Measurements from ENCODE around the gene ITGB4. TPM values are rescaled to one million over a fixed set of nuclear protein-coding genes. Genes with fewer than 3 reads are reported as not detected.

The ITGB4 gene
- total RNA-seq, 1 donor from 2014 or later: 34.7 TPM

- Histone ChIP-seq H3K27ac (no peak overlapping the region), H3K27me3 (ENCODE audit: low read depth) (no peaks in the 10 kb centered on the region), H3K4me3 (no peak overlapping the region), H3K36me3 (peaks cover 49% of the 10 kb centered on the region), H3K9me3 (no peaks in the 10 kb centered on the region), H3K4me1 (peaks cover 13% of the 10 kb centered on the region)
- ATAC-seq (no peak), DNase-seq (no peak)
- intact Hi-C loops (cut with DNase I): no loop called here
- TF ChIP-seq, protein P1, sequence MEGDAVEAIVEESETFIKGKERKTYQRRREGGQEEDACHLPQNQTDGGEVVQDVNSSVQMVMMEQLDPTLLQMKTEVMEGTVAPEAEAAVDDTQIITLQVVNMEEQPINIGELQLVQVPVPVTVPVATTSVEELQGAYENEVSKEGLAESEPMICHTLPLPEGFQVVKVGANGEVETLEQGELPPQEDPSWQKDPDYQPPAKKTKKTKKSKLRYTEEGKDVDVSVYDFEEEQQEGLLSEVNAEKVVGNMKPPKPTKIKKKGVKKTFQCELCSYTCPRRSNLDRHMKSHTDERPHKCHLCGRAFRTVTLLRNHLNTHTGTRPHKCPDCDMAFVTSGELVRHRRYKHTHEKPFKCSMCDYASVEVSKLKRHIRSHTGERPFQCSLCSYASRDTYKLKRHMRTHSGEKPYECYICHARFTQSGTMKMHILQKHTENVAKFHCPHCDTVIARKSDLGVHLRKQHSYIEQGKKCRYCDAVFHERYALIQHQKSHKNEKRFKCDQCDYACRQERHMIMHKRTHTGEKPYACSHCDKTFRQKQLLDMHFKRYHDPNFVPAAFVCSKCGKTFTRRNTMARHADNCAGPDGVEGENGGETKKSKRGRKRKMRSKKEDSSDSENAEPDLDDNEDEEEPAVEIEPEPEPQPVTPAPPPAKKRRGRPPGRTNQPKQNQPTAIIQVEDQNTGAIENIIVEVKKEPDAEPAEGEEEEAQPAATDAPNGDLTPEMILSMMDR (IDR thresholded peaks at IDR 0.05): no peak
Observed at GRCh38 chr17:75755205-75755901, 34.1 kb downstream of the ITGB4 start.

- TF ChIP-seq, protein P1 (IDR thresholded peaks at IDR 0.05): no peak
- intact Hi-C loops (cut with DNase I): no loop called here
- peak in 1 of 2 donors; percentile 1 for ATAC-seq
Observed at GRCh38 chr17:75755990-75756389, 34.7 kb downstream of the ITGB4 start.

DNA sequence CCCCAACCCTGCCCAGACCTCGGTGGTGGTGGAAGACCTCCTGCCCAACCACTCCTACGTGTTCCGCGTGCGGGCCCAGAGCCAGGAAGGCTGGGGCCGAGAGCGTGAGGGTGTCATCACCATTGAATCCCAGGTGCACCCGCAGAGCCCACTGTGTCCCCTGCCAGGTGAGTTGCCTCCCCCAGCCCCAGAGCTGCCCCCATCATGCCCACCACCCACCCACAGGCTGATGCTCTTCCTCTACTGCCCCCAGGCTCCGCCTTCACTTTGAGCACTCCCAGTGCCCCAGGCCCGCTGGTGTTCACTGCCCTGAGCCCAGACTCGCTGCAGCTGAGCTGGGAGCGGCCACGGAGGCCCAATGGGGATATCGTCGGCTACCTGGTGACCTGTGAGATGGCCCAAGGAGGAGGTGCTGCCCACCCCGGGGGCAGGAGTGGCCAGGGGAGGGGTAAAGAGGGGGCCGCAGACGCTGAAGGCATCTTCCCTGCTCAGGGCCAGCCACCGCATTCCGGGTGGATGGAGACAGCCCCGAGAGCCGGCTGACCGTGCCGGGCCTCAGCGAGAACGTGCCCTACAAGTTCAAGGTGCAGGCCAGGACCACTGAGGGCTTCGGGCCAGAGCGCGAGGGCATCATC lies 35.3 kb downstream of the ITGB4 start:
- Histone ChIP-seq H3K27ac (no peak overlapping the region), H3K36me3 (peaks cover 39% of the 10 kb centered on the region), H3K4me1 (peaks cover 13% of the 10 kb centered on the region), H3K4me3 (no peak overlapping the region), H3K9me3 (no peaks in the 10 kb centered on the region), H3K27me3 (ENCODE audit: low read depth) (no peaks in the 10 kb centered on the region)
- TF ChIP-seq, protein P1 (IDR thresholded peaks at IDR 0.05): no peak
- ATAC-seq: no peak
- DNase-seq: no peak
- intact Hi-C loops (cut with DNase I): no loop called here

More at GRCh38 chr17:75755990-75756389, 34.7 kb downstream of the ITGB4 start:
- Histone ChIP-seq H3K4me3 (no peak overlapping the region), H3K36me3 (peaks cover 42% of the 10 kb centered on the region), H3K27ac (no peak overlapping the region), H3K4me1 (peaks cover 13% of the 10 kb centered on the region), H3K27me3 (ENCODE audit: low read depth) (no peaks in the 10 kb centered on the region), H3K9me3 (no peaks in the 10 kb centered on the region)
- no peak for DNase-seq

DNA sequence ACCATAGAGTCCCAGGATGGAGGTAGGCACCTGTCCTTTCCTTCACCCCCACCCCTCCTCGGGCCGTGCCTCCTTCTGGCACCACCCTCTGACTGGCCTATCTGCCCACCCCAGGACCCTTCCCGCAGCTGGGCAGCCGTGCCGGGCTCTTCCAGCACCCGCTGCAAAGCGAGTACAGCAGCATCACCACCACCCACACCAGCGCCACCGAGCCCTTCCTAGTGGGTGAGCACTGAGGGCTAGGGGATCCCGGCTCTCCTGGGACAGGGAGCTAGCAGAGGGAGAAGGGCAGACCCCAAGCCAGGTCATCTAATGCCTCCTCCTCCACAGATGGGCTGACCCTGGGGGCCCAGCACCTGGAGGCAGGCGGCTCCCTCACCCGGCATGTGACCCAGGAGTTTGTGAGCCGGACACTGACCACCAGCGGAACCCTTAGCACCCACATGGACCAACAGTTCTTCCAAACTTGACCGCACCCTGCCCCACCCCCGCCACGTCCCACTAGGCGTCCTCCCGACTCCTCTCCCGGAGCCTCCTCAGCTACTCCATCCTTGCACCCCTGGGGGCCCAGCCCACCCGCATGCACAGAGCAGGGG lies 35.9 kb downstream of the ITGB4 start:
- Histone ChIP-seq H3K27ac (no peak overlapping the region), H3K4me1 (peaks cover 13% of the 10 kb centered on the region), H3K27me3 (ENCODE audit: low read depth) (no peaks in the 10 kb centered on the region), H3K9me3 (no peaks in the 10 kb centered on the region), H3K36me3 (peaks cover 33% of the 10 kb centered on the region), H3K4me3 (no peak overlapping the region)
- DNase-seq: no peak
- TF ChIP-seq, protein P1 (IDR thresholded peaks at IDR 0.05): no peak
- ATAC-seq: no peak
- intact Hi-C loops (cut with DNase I): no loop called here

DNA sequence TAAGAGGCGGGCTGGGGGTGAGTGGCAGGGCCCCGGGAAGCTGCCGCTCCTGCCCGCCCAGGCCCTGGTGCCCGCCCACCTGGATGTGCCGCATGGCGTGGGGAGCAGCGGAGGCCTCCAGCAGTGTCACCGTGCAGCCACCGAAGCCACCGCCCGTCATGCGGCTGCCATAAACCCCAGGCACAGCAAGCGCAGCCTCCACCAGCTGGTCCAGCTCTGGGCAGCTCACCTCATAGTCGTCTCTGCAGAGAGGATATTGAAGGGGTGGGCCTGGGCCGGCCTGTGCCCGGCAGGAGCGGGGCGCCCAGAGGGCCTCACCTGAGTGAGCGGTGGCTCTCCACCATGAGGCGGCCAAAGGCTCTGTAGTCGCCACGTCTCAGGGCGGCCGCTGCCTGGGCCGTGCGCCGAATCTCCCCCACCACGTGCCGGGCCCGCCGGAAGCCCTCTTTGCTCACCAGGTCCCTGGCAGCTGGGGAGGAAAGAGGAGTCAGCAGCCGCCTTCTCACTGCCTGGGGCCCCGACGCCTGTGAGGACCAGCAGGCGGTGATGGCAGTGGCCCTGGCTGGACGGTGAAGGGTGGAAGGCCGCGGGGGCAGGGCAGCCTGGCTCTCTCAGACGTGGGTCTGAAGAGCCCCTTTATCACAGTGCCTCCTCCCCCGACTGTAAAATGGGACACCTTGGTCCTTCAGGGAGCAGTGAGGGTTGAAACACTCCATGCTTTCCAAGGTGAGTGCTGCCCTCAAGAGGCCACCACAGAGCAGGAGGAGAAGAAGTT lies 37.1 kb downstream of the ITGB4 start:
- Histone ChIP-seq H3K27ac (no peak overlapping the region), H3K4me3 (no peak overlapping the region), H3K4me1 (peaks cover 13% of the 10 kb centered on the region), H3K9me3 (no peaks in the 10 kb centered on the region), H3K27me3 (ENCODE audit: low read depth) (no peaks in the 10 kb centered on the region), H3K36me3 (peaks cover 35% of the 10 kb centered on the region)
- DNase-seq (peak; percentile 42), ATAC-seq (no peak)
- TF ChIP-seq, protein P1 (IDR thresholded peaks at IDR 0.05): no peak
- intact Hi-C loops (cut with DNase I): no loop called here
